ENCODE data around the gene CLSTN2.

Gene CLSTN2

DNA sequence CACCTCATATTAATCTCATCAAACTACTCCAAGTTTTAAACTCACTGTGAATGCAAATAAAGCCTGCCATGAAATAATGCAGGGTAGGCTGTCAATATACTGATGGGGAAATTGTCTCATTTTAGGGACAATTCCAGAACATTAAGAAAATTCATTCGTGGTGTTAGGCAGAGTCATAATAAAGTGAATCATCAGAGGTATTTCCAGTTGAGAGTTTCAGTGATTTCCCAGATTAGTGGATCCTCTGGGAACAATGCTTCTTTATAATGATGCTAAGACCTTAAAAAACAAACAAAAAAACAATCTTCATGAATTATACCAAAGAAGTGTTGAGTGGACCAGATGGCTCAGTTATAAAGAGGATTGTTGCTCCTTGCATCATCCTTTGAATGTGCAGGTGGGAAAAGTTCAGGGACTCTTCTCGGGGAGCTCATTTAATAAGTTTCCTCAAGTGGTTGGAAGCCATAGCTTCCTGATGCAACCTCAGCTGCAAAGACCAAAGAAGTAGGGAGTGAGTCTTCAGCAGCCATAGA lies 381.9 kb downstream of the CLSTN2 start:
- no peak for DNase-seq (ENCODE audit: extremely low spot score)
- ChIA-PET CTCF (interaction anchor here (2.0 kb wide), 1 partner anchor 10 kb away, joined by 4 read pairs; no protein-coding TSS in a partner anchor), POLR2A (no interaction called here)

DNA sequence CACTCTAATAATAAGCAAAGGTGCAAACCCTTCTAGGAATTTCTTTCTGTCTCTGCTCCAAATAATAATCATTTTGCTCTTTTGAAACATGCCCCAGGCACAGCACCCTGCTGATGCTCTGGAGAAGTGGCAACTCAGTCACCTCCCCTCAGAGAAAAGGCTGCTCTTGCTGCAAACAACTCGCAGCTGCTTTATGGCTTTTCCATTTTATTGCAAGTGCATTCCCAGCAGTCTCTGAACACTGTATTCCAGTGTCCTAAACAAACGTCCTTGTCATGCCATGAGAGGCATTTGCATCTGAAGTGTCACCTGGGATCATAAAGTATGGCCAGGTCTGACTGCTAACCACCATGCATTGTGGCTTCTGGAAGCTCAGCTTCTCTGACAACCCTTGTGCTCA lies 384.8 kb downstream of the CLSTN2 start:
- no peak for DNase-seq (ENCODE audit: extremely low spot score)
- ChIA-PET CTCF (no interaction called here), POLR2A (no interaction called here)
- TF ChIP-seq, protein P1, sequence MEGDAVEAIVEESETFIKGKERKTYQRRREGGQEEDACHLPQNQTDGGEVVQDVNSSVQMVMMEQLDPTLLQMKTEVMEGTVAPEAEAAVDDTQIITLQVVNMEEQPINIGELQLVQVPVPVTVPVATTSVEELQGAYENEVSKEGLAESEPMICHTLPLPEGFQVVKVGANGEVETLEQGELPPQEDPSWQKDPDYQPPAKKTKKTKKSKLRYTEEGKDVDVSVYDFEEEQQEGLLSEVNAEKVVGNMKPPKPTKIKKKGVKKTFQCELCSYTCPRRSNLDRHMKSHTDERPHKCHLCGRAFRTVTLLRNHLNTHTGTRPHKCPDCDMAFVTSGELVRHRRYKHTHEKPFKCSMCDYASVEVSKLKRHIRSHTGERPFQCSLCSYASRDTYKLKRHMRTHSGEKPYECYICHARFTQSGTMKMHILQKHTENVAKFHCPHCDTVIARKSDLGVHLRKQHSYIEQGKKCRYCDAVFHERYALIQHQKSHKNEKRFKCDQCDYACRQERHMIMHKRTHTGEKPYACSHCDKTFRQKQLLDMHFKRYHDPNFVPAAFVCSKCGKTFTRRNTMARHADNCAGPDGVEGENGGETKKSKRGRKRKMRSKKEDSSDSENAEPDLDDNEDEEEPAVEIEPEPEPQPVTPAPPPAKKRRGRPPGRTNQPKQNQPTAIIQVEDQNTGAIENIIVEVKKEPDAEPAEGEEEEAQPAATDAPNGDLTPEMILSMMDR (IDR thresholded peaks at IDR 0.05; ENCODE audit: control extremely low read depth, extremely low read depth, low read depth, missing control alignments) = no peak

More for the DNA sequence above, 381.9 kb downstream of the CLSTN2 start:
- TF ChIP-seq, protein P1 (IDR thresholded peaks at IDR 0.05; ENCODE audit: control extremely low read depth, extremely low read depth, low read depth, missing control alignments) = no peak

DNA sequence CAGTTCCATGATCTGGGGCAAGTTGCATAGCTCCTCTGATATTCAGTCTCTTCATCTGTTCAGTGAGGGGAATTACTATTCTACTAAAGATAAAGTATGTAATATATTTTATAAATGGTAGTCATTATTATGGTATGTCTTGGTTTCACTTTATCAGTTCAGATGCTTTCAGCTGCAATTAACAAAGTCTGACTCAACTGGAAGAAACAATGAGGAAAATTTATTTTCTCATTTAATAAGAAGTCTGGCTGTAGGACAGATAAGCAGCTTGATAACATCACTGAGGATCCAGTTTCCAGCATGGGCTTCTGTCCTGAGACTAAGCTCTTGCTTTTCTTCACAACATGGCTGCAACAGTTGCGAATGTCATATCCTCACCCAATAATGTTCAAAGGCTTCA lies 388.6 kb downstream of the CLSTN2 start:
- DNase-seq (ENCODE audit: extremely low spot score) = no peak
- ChIA-PET POLR2A (no interaction called here), CTCF (interaction anchor here (1.2 kb wide), 1 partner anchor 21 kb away, joined by 3 read pairs; no protein-coding TSS in a partner anchor)
- TF ChIP-seq, protein P1 (IDR thresholded peaks at IDR 0.05; ENCODE audit: control extremely low read depth, extremely low read depth, low read depth, missing control alignments) = no peak

DNA sequence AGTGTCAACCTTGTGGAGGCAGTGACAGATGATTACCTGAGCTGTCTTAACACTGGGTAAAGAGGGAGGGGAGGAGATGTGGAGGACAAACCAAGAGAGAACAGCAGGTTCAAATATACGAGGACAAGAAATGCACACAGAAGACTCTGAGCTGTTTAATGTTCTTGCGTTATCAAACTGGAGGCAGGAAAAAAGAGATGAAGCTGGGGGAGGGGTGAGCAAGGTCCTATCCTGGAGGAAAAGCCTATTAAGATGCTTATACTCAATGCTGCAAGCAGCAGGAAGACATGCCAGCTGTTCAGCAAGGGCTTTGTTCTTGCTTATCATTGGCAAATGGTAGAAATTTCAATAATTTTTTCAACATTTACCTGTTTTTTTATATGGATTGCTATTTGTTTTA lies 397.1 kb downstream of the CLSTN2 start:
- CTCF ChIA-PET = interaction anchor here (1.2 kb wide), 1 partner anchor 12 kb away, joined by 3 read pairs; no protein-coding TSS in a partner anchor

DNA sequence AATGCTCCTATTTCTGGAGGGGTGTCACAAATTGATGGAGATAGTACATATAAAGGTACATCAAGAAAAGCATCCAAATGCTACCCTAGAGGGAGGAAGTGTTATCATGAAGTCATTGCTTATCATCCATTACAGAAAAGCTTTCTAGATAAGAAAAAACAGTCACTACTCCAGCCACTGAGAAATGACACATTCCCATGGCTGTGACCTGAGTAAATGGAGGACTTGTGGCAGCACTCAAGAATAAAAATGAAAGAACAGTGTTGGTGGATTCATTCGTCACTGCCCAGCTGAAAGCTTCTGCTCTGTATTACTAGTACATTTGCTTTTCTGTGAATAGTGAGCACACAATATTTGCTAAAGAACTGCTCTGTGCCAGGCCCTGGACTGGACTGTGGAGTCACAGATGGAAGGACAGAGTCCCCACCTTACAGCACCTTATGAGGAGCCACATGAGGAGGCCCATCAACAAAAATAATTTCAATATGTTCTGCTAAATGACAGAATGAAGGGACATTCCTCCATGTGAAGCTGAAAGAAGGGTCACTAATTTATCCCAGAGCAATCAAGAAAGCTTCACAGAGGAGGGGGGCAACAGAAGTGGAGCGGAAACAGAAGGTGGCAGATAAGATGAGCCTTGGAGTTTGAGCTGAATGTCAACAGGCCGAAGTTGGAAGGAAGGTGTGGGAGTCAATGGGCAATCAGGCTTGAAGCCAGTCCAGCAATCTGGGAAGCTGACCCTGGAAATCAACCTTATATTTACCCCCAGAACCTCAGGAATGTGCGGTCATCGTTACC lies 399.3 kb downstream of the CLSTN2 start:
- no peak for DNase-seq (ENCODE audit: extremely low spot score)
- TF ChIP-seq, protein P1 (IDR thresholded peaks at IDR 0.05; ENCODE audit: control extremely low read depth, extremely low read depth, low read depth, missing control alignments) = no peak
- ChIA-PET CTCF (no interaction called here), POLR2A (no interaction called here)

More for the DNA sequence above, 397.1 kb downstream of the CLSTN2 start:
- DNase-seq (ENCODE audit: extremely low spot score) = no peak
- TF ChIP-seq, protein P1 (IDR thresholded peaks at IDR 0.05; ENCODE audit: control extremely low read depth, extremely low read depth, low read depth, missing control alignments) = no peak
- POLR2A ChIA-PET = no interaction called here

DNA sequence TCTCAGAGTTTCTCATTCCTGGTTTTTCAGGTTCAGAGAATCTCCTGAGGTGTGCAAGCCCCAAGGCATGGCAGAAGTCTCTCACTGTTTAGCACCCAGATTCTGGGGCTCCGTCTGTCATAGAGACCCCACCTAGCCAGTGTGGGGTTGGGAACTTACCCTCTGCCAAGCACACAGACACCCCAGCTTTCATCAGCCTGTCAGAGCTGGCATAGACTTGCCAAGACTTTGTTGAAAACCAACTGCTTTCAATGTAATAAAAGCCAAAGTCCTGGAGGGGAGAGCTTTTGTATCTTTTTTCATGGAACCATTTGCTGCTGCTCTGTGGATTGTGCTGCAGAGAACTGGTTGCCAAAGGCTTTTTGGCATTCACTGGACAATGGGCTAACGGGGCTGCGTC lies 401.5 kb downstream of the CLSTN2 start:
- POLR2A ChIA-PET = no interaction called here
- CTCF ChIA-PET = no interaction called here
- TF ChIP-seq, protein P1 (IDR thresholded peaks at IDR 0.05; ENCODE audit: control extremely low read depth, extremely low read depth, low read depth, missing control alignments) = no peak
- no peak for DNase-seq (ENCODE audit: extremely low spot score)
